ENCODE data around the gene MED19.
"Not testable (repeated sequence)": the region's sequence is repeated elsewhere in the genome, so short reads cannot be mapped to it uniquely, and the experiment has no call there.

Gene MED19

DNA sequence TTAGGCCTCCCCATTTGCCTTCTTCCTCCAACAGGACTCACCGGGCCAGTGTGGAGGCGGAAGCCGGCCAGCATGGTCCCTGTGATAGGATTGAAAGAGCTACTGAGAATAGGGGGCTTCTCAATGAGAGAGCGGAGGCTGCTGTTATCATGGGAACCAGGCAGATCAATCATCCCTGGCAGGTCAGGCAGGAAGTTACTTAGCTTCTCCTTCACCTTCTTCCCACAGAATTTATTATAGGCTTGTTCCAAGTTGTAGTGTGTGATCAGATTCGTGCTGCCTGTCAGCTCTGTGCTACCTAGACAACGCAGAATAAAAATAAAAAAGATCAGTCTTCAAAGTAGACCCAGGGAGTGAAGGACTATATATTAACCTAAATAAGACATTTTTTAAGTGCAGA, 7.1 kb downstream of the MED19 start:
- DNase-seq (ENCODE audit: low spot score): no peak

DNA sequence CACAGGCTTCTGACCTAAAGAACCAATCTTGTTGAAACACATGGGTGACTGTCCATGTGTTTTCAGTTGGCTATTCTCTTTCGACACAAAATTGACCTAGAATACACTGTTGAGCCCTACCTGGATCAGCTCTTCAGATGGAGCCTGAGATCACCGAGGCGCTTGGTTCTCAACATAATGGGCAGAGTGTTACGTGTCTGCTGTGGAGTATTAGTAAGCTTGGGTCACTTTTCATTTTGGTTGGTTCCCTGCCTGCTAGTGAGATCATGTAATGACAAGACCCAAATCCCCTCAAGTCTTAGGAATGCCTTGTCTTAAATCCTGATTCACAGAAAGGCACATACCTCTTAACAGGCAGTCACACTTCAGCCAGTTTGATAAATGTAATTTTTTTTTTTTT, 8.7 kb downstream of the MED19 start:
- no peak for DNase-seq (ENCODE audit: low spot score)

DNA sequence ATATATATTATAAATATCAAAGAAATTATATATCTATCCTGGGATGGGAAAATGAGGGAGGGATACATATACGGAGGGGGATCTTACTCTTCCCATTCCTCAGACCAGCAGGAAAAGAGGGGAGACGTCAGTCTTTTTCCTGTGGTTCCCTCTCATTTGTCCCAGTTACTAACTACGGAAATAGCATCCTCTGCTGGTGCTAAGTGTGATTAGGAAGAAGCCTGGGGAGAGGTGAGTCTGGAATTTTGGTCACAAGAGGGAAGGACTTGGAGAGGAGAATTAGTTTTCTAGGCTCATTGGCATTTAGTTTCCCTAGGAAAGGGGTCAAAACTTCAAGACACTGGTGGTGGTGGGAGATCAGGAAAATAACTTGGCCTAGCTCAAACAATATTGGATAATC, 11.6 kb downstream of the MED19 start:
- DNase-seq (ENCODE audit: low spot score): peak; percentile 41

DNA sequence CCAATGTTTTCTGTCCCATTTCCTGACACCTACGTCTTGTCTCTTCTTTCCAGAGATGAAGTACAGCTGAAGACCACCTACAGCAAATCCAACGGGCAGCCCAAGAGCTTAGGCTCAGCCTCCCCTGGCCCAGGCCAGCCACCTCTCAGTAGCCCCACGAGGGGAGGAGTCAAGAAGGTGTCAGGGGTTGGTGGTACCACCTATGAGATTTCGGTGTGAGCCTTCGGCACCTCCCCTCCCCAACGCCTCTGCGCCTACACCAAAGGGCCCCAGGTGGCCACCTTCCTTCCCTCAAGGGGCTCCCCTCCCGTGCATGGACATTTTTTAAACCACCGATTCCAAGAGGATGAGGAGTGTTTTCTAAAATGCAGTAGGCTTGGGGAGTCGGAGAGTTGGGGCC, 12.2 kb downstream of the MED19 start:
- DNase-seq (ENCODE audit: low spot score): no peak

DNA sequence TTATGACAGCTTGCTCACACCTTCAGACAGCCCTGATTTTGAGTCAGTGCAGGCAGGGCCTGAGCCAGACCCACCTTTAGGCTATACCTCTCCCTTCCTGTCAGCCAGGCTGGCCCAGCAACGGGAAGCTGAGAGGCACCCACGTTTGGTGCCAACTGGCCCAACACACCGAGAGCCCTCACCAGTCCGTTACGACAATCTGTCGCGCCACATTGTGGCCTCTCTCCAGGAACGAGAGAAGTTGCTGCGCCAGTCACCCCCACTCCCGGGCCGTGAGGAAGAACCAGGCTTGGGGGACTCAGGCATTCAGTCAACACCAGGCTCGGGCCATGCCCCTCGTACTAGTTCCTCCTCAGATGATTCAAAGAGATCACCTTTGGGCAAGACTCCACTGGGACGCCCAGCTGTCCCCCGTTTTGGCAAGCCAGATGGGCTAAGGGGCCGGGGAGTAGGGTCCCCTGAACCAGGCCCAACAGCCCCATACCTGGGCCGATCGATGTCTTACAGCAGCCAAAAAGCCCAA, 13.1 kb downstream of the MED19 start:
- no peak for DNase-seq (ENCODE audit: low spot score)

DNA sequence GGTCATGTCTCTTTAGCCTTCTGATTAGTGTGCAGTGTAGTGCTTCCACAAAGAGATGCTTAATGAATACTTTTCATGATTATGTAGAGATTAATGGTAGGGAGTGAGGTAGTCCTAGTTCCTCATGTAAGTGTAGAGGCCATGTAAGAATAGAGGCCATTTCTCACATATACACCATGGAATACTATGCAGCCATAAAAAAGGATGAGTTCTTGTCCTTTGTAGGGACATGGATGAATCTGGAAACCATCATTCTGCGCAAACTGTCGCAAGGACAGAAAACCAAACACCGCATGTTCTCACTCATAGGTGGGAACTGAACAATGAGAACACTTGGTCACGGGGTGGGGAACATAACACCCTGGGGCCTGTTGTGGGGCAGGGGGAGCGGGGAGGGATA, 21.5 kb downstream of the MED19 start:
- DNase-seq (ENCODE audit: low spot score): not testable (repeated sequence)

DNA sequence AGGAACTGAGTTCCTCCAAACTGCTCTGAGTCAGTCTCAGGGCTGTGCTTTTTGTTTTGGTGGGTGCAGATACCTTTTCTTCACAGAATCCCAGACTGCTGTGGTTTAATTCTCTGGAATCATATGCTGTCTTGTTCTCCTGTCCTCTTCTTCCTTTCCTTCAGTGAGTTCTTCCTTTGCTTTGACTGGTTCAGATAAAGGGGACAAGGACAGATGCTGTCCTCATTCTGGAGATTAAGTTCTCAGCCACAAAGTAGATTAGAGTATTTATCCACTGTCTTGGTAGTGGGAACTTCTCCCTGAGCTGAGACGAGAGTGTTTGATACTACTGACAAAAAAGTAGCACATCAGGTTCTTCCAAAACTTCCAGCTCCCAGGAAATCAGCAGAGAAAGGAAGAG, 30.8 kb downstream of the MED19 start:
- peak; percentile 49 for DNase-seq (ENCODE audit: low spot score)

DNA sequence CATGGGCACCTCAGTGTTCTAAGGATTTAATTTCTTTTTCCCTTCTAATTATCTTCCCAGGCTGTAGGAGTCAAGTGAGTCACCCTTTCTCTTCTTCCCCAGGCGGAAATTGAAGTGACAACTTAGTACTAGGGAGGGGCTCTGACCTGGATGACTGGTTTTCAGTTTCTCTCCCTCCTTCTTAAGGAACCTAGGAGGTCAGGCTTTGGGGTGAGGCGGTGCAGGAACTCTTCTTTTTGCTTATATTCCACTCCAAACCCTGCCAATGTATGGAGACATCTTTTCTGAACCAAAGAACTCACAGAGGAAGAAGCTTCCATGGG, 31.5 kb downstream of the MED19 start:
- no peak for DNase-seq (ENCODE audit: low spot score)

DNA sequence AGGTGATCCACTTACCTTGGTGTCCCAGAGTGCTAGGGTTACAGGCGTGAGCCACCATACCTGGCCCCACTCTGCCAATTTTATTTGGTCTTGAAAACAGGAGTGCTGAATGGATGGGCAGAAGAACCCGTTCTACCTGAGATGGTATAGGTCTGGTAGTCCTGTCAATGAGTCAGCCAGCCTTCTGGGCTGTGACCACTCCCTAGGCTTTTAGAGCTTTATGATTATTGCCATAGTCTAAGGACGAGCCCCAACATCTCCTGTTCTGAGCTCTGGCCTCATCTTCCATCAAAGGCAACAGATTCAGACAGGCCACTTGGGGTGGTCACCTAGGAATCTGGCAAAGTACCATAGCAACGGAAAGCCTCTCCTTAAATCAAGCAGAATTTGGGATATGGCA, 32.6 kb downstream of the MED19 start:
- DNase-seq (ENCODE audit: low spot score): no peak

DNA sequence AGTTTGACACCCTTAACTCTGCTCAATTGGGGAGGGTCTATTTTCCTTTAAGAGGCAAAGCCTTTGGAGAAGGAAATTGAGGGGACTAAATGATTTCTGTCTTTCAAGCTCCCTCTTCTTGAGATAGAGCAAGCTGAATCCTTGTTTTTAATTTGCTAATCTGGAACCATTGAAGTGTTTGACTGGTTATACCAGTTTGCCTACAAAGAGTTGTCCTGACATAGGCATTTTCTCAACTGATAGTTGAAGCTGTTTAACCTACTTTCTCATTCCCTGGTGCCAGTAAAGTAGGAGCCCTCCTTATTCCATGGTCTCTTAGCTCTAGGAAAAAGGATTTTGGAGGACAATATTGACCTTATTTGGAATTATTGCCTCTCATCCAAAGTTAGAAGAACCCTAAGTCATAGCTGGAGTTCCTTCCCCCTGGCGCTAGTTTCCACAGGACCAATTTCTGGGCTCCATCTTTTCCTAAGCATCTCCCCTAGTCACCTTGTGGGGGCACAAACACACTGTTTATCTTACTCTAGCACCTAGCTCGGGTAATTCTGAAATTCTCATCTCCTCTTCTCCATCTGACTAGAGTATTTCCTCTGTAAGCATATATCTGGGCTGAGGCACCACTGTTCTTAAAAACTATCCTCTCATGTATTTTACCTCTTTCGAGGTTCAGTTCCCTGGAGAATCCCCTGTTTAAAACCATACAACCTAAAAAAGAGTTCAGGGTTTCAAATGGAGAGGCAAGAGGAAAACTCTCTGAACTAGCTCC, 36.7 kb downstream of the MED19 start:
- DNase-seq (ENCODE audit: low spot score): no peak

DNA sequence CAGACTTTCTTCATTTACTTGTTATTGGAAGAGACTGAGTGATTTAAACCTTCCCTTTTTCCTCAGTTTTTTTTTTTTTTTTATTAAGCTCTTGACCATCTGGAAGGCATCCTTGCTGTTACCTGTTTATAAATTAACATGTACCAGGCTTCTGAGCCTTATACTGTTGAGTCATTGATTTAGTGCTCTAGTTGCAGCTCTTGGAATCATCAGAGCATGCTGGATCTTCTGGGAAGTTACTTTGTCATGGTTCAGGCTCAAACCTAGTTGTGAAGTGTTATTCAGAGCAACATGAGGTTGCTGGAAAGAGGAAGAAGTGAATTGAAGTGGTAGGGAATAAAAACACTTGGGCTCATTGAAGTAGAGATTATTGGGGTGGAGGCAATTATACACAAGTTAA, 37.8 kb downstream of the MED19 start:
- DNase-seq (ENCODE audit: low spot score): no peak

DNA sequence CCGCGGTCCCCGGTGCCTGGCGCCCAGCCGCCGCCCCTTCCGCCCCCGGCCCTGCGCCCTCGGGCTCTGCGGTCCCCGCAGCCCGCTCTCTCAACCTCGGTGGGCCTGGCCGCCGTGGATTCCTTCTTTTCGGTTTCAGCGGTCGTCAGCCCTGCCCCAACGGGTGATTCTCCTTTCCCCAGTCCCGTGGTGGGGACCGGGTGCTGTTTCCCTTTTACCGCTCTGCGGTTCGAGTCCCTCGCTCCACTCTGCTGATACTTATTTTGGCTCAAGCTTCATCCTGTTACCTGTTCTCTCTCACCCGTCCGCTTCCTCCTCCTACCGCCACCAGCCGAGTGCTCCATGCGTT, 43.6 kb downstream of the MED19 start:
- DNase-seq (ENCODE audit: low spot score): peak; percentile 74

DNA sequence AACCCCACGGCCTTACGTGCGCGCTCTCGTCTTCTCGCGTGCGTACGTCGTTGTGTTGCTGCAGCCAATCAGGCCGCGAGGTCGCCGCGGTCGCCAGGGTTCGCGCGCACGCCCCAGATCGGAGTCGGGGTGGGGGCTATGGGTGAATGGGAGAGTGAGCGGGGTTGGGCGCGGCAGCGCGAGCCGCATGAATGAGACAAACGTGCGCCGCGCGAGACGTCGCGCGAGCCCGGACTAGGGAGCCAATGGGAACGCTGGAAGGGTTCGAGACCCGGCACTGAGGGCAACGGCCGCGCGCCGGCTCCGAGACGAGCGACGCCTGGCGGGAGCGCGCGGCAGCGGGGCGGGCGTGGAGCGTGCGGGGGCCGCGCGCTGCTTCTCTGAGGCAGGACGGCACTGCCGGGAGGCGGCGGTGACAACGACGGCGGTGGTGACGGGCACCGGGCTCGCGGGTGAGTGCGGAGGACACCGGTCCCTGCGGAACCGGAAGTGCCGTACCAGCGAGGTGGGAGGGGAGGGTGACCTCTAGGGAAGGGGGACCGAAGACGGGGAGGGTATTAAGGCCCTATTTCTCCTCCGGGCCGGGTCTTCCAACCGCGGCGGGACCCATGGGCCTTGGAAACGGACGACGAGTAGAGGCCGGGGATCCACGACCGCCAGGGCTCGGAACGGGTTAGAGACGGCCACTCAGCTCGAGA, 44.1 kb downstream of the MED19 start, which contains the start of gene ZDHHC5:
Gene ZDHHC5, plus strand, starts transcription at position 379 of the 698 bp plus-strand sequence. CDS start 4,977 bp downstream, outside the sequence.
- peak; percentile 97 for DNase-seq (ENCODE audit: low spot score)

DNA sequence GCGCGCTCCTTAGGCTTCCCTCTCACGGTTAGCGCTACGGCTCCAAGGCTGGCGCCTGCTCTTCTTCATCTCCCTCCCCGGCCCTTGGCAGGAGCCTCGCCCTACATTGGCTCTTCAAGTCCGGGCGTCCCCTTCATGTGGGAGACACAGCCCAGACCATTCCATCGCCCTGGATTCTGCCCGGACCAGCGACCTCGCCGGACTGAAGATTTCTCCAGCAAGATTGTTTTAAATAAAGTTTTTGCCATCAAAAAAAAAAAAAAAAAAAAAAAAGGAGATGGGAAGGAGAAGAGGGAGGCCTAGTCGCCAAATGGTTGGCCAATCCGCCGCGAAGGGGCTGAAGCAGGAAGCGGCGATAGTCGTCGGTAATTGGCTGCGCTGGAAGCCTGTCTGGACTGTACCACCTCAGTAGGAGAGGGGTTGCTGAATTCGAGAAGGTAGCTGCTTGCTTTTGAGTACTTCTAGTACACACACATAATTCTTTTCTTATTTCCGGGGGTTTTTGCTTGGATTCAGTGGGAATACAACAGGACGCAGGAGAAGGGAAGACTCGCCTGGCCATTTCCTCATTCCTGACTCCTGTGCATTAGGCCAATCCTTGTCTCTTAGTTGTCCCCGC, 44.8 kb downstream of the MED19 start:
- peak; percentile 90 for DNase-seq (ENCODE audit: low spot score)

DNA sequence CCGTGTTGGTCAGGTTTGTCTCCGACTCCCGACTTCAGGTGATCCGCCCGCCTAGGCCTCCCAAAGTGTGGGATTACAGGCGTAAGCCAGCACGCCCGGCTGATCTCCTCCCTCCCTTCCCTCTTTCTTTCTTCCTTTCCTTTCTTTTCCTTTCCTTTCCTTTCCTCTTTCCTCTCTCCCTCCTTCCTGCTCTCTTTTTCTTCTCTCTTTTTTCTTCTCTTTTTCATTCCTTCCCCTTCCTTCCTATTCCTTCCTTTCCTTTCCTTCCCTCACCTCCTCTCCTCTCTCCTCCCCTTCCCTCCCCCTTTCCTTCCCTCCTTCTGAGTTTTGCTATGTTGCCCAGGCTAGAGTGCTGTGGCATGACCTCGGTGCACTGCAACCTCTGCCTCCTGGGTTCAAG, 48.0 kb downstream of the MED19 start:
- no peak for DNase-seq (ENCODE audit: low spot score)

DNA sequence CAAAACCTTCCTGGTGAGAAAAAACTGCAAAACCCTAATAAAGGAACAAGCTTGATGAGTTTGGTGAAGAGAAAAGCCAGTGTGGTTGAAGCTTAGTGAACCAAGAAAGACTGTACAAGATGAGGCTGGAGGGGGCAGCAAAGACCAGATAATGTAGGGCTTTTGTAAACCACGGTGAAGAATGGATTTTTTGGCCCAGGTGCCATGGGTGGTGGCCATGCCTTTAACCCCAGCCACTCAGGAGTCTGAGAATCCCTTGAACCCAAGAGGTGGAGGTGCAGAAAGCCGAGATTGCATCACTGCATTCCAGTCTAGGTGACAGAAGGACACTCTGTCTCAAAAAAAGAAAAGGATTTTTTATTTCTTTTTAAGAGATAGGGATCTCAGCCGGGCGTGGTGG, 49.1 kb downstream of the MED19 start:
- no peak for DNase-seq (ENCODE audit: low spot score)

DNA sequence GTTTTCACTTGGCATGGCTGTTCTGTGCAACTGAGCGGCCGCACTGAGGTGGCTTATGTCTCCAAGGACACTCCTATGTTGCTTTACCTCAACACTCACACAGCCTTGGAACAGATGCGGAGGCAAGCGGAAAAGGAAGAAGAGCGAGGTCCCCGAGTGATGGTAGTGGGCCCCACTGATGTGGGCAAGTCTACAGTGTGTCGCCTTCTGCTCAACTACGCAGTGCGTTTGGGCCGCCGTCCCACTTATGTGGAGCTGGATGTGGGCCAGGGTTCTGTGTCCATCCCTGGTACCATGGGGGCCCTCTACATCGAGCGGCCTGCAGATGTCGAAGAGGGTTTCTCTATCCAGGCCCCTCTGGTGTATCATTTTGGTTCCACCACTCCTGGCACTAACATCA, 52.3 kb downstream of the MED19 start:
- DNase-seq (ENCODE audit: low spot score): no peak

DNA sequence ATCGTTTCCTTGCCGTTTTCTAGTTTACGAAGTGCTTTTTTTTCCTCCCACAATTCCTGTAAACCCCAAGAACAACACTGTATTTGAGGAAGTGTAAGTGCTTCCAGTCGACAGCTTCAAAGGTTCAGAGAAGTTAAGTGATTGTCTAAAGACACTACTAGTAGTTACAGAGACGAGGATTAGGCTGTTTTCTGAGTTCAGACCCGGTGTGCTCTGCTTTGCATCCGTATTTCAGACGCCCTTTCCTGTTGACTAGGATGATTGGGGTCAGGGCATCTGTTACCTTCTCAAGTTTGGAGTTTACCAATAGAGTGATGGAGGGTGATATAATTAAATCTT, 54.0 kb downstream of the MED19 start:
- no peak for DNase-seq (ENCODE audit: low spot score)

DNA sequence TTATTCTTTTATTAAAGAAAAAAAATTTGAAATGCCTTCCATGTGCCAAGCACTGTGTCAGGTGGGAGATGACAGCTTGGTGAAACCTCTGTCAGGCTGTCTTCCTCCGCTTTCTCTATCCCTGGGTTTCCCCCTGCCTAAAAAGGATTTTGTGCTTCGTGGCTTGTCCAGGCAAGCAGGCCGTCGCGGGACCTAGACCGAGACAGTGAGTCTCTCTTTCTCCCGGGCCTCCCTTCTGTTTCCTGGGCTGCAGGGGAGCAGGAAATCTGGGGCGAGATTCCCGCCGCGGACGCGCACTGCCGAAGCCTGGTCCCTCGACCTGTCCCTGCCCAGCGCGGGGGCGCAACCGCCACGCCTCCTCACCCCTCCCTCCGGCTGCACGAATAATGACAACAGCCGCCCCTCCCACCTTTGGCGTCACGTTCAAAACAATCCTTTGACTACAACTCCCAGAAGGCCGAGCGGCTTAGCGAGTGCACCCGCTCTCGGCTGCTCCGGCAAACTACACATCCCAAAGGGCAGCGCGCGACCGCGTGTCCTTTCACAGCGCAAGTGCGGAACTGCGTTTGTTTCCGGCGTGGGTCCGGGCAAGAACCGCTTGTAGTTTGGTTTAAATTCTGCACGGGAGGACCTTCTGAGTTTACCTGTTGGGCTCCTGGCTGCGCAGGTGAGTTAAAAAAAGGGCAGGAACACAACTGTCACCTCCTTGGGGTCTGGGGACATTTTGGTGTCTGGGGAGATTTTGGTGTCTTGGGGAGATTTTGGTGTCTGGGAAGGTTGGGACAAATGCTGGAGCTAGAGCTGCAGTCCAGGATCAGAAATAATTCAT, 54.6 kb downstream of the MED19 start, which contains the start of gene CLP1:
Gene CLP1, plus strand, starts transcription at position 569 of the 829 bp plus-strand sequence. CDS start 1,715 bp downstream, outside the sequence.
- DNase-seq (ENCODE audit: low spot score): peak; percentile 96

DNA sequence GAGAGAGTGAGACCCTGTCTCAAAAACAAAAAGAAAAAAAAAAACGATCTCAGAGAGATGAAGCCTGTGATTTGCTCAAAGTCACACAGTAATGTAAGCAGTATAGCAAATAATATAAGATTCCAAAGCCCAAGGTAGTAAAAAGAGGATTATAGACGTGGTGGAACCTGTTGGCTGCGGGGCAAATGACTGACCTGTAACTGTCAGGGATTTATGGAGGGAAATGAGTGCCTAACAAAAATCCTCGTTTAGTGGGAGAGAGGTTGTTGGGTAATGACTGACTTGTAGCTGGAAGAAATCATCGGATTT, 55.2 kb downstream of the MED19 start:
- DNase-seq (ENCODE audit: low spot score): no peak

Measured in D341Med (cell line).